GM19351 (cell line): ENCODE results near the gene SFRP5.

Experiments
- ATAC-seq: cut with Tn5 transposase; IDR thresholded peaks from one replicate; pipeline ENCODE4 v1.9.1; 2021; ENCODE audit warnings: mild to moderate bottlenecking, moderate library complexity; ENCODE audit not compliant: unreplicated experiment

The SFRP5 gene

GRCh38 chr10:97743169-97743943 is 28.4 kb downstream of the SFRP5 start:
- no peak for ATAC-seq

GRCh38 chr10:97740613-97741012 is 31.2 kb downstream of the SFRP5 start:
- ATAC-seq, result no peak

DNA sequence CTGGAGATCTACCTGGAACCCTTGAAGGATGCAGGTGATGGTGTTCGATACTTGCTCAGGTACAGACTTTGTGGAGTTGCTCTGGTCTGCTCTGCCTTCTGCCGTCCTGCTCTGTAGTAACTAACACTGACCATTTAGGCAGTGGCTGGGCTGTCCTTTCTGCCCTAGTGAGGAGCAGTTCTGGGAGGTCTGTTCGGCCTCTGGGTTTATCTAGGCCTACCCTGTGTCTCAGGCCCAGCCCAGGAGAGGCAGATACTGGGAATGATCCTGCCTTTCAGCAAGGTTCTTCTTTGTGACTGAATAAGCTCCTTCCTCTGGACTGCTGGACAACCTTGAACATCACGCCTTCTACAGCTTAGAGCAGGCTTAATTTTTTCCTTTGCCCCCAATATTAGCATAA is 33.2 kb downstream of the SFRP5 start:
- ATAC-seq, result no peak

DNA sequence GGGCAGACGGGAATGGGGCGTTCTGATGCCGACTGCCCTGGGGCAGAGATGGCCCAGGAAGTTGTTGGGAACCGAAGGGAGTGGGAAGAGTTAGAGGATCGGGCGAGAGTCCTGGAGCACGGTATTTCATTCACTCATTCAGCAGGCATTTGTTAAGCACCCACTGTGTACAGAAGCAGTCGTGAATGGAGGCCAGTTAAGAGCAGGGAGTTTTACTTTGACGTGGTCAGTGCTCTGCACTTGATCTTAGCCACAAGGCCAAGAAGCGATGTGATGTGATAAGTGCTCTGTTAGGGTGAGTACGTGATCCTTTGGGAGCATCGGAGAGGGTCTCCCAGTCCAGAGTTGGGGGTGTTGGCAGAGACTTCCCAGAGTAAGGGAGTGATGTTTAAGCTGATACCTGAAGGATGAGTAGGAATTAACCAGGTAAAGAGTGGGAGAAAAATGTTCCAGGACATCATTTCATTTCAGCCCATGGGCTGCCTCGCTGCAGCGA is 34.0 kb downstream of the SFRP5 start:
- ATAC-seq, result peak; percentile 27

DNA sequence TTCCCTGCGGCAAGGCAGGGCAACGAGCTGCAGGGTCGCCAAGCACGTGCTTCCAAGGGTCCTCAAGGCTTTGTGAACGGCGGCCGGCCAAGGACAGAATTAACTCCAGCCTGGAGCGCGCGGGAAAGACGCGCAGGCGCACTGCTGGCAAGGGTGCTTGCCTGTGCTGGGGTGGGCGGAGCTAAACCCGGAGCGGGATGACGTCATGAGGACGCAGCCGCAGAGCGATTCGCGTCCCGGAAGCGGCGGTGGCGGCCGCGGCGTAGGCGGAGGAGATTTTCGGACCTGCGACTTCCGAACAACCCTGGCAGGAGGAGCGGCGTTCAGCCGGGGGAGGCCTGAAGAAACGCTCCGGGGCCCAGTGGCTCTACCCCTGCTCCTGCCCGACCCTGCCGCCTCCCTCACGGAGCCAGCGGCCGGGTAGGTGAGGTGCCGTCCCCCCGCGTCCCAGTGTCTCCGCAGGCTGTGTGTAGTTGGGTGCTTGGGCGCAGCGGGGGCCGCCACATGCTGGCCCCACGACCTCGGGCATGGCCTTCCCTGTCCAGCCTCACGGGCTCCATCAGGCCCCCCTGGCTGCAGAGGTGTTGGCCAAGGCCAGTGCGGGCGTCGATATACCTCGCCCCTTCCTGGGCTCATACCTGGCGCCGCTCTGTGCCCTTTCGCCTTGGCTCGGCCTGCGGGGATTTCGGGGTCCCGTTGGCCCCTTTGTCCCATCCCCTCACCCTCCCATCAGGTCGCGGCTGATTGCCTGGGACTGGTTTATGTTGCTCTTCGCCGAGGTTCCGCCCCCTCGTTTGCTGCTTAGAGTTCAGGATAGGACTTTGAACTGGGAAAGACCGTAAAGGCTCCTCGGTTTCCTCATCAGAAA is 34.7 kb downstream of the SFRP5 start, which contains the start of gene ZFYVE27:
Gene ZFYVE27, plus strand, starts transcription at position 227 of the 868 bp plus-strand sequence. CDS start 1,350 bp downstream, outside the sequence.
- peak; percentile 77 for ATAC-seq

DNA sequence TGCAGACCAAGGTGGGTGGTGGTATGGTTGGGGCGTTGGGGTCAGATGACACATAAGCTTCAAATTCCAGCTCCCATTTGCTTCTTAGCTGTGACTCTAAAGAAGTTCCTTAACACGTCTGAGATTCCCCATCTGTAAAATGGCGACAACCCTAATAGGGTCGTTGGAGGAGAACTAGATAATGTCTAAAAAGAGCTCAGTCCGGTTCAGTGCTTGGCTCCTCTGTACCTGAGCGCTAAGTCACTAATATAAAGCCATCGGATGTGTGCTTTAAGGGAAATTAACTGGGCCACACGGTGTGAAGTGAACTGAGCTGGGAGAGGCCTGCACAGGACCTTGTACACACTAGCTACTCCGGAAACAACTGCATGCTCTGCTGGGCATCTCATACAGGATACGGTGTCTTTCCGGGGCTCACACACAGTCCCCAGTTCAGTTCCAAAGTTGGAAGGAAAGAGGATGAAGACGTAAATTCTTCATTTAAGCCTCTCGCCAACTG is 35.3 kb downstream of the SFRP5 start:
- peak; percentile 34 for ATAC-seq

DNA sequence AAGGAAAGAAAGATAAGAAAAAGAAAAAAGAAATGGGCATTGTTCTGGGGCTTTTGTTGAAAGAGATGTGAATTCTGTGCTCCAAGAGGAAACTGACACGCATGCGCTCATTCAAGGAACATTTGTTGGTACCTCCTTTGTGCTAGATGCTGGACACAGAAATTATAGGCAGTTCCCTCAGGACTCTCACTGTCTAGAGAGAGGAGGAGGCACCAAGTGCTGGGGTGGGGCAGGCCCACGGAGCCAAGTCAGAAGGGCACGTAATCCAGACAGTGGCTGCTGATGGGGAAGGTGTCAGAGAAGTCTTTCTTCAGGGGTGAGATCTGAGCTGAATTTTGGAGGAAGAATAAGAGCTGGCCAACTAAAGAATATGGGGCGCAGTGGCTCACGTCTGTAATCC is 37.8 kb downstream of the SFRP5 start:
- ATAC-seq, result no peak

DNA sequence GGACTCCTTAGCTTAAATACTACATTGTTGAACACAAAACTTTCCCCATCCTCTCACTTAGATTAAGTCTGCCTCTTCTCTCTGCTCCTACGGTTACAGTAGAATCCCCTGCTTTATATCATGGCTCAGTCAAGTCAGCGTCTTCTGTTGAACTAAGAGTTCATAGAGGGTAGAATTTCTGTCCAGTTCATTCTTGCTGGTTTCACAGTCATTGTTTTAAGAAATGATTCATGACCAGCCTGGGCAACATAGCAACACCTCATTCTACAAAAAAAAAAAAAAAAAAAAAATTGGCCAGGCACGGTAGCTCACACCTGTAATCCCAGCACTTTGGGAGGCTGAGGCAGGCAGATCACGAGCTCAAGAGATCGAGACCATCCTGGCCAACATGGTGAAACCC is 38.5 kb downstream of the SFRP5 start:
- ATAC-seq, result no peak

DNA sequence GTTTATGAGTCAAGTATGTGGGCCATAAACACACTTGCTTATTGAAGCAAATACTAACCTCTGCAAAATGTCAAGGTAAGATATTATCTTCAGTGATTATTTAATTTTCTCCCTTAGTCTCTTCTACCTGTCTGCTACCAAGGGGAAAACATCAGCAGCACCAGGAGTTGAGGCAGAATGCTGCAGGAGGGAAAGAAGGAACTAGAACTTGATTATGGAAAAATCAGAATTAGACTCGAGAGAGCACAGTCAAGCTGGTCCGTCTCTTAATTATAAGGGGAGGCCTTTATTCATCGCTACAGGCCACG is 39.8 kb downstream of the SFRP5 start:
- no peak for ATAC-seq

GRCh38 chr10:97731346-97732051 is 40.3 kb downstream of the SFRP5 start:
- ATAC-seq, result no peak

- ATAC-seq, result no peak
Measured at GRCh38 chr10:97729014-97729413, 42.8 kb downstream of the SFRP5 start.

GRCh38 chr10:97726636-97727178 is 45.1 kb downstream of the SFRP5 start:
- ATAC-seq, result no peak

DNA sequence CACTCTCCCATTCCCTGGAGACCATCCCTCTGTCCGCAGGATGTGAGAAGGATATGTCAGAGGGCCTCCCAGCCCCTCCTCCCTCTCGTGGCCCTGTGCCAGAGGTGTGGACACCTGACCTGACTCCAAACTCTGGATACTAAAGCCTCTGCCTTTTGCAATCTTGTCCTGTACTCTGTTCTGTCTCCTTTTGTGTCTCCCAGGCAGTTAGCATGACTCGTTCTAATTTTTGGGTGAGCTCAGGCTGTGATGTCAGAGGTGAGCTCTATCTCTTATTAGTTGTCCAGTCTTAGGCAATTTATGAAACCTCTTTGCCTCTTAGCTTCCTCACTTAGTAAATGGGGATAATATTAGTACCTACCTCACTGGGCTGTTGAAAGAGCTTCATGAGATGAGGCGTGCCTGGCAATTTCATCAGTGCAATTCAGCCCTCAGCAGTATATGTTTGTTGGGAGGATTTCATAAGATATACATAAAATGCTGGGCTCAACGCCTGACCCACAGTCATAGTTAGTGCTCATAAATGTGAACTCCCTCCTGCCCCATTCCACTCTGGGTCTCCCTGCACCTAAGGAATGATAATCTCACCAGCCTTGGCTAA is 47.4 kb downstream of the SFRP5 start:
- no peak for ATAC-seq

GRCh38 chr10:97723001-97723400 is 48.8 kb downstream of the SFRP5 start:
- no peak for ATAC-seq

DNA sequence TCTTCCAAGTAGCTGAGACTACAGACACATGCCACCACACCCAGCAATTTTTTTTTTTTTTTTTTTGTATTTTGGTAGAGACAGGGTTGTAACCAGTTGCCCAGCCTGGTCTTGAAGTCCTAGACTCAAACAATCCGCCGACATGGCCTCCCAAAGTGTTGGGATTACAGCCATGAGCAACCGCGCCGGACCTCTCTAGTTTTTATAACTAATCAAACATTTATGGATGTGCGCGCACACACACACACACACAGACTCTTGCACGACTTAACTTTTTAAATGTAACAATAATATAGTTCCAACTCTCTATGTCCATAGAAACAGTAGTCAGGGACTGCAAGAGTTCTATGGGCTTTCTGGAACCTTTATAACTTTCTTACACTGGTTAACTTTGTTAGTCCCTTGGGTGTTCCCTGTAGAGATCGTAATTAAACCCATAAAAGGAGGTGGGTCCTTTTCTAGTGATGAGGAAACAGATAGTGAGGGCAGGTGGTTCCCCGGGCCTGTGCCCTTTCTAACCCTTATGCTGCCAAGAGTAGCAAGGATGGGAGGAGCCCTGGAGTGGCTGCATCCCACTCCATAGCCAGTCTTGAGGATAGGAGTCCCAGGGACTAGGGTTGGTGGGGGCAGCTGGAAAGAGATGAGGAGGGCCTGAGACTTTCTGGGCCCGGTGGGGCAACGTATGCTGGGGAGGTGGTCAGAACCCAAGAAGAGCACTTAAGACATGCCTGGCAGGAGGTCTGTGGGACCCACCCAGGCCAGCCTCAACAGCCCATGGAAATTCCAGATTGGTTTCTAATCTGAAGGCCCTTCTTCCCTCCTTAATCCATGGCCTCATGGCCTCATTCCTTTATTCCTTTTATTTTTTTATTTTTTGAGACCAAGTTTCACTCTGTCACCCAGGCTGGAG is 49.7 kb downstream of the SFRP5 start:
- ATAC-seq, result no peak

DNA sequence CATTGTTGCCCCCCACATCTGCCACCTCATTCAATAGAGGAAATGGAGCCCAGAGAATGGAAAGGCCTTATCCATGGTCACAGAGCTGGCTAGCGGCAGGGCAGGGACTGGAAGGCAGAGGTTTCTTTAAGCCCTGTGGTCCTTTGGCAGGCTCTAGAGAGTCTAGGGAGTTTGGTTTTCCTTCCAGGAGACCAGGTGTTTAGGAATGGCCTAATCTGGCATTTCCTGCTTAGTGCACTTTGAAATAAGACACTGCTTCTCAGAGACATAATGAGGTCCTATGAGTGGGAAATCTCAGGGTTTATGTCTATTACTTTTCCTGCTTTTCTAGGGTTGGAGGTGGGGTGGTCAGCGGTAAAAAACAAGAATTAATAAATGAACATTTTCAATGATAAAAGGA is 52.2 kb downstream of the SFRP5 start:
- no peak for ATAC-seq

DNA sequence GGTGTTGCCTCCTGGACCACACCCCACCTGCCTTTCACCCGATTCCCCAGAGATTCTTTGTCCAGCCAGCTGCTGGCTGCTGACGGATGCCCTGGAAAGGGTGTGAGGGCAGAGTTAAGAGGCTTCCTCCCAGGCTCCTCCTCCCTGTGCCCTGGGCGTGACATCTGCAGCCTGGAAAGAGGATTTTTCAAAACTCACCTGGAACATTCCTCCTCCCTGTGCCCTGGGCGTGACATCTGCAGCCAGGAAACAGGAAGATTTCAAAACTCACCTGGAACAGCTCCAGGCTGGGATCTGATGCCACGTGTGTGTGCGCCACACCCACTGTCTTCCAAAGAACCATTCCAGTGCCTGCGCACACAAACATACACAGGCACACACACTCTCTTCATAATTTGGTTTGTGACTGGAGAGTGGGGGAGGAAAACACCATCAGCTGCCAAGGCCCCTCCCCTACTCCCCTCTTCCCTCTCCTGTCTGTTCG is 53.1 kb downstream of the SFRP5 start:
- ATAC-seq, result no peak

- ATAC-seq, result no peak
Measured at GRCh38 chr10:97718178-97718577, 53.6 kb downstream of the SFRP5 start.

GRCh38 chr10:97717627-97718026 is 54.2 kb downstream of the SFRP5 start:
- ATAC-seq, result no peak
